Measurements from ENCODE around the gene TMEM108. TPM values are rescaled to one million over a fixed set of nuclear protein-coding genes. Genes with fewer than 3 reads are reported as not detected.

Gene TMEM108
- polyA plus RNA-seq, 1 of the 3 experiments (the other 2 are of a cell fraction): 8.6 TPM

DNA sequence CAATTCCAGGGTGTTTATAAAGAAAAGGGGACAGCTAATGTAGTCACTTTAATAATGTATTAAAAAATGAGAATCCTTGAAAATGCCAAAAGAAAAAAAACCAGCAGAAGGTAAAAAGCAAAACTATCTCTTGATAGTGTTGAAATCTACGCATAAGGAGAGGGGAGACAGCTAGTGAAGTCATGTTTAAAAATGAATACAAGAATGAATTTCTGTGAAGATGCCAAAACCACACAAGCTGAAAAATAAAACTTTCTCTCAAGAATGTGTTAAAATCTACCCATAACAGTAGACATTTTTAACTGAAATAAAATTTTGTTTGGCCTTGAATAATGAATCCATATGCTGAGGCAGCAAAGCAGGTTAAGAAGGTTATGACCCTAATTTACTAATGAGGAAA, 42.2 kb upstream of the TMEM108 start:
- Histone ChIP-seq H3K4me2 (no peak overlapping the region), H3K9me3 (no peaks in the 10 kb centered on the region), H2AFZ (ENCODE audit: low read depth) (no peak overlapping the region), H3F3A (replicated peaks; ENCODE audit: insufficient read depth) (no peaks in the 10 kb centered on the region), H3K9me2 (no peaks in the 10 kb centered on the region), H3K4me3 (ENCODE audit: low read depth in 2 of 2, low read length in 1 of 2) (no peak overlapping the region), H3K27ac (ENCODE audit: low read depth in 2 of 2, low read length in 1 of 2) (no peak overlapping the region), H4K20me1 (ENCODE audit: insufficient read depth) (no peaks in the 10 kb centered on the region), H3K9ac (no peak overlapping the region), H3K79me2 (ENCODE audit: insufficient read depth) (no peaks in the 10 kb centered on the region), H3K36me3 (replicated peaks in 1 of 2; ENCODE audit: control insufficient read depth in 1 of 2, insufficient read depth in 2 of 2, low read length in 1 of 2) (no peaks in the 10 kb centered on the region), H3K27me3 (ENCODE audit: insufficient read depth) (no peaks in the 10 kb centered on the region), H3K4me1 (ENCODE audit: control insufficient read depth in 1 of 2, insufficient read depth in 2 of 2, low read depth in 1 of 2, low read length in 1 of 2) (no peaks in the 10 kb centered on the region)
- 45% methylated on average over 1 of the region's 1 CpG for WGBS (ENCODE audit: low lambda C conversion rate)
- DNase-seq: no peak
- POLR2A ChIA-PET: no interaction called here
- TF ChIP-seq CHD2 (IDR thresholded peaks at IDR 0.05; ENCODE audit: low read length, partially characterized antibody) (no peak), POLR2AphosphoS5 (IDR thresholded peaks at IDR 0.05; ENCODE audit: low read depth, low read length) (no peak), RFX5 (IDR thresholded peaks at IDR 0.05; ENCODE audit: low read length) (no peak), EZH2phosphoT487 (IDR thresholded peaks at IDR 0.05; ENCODE audit: borderline replicate concordance, low read depth) (no peak), RXRA (IDR thresholded peaks at IDR 0.05; ENCODE audit: borderline replicate concordance, low read depth) (no peak), ELF1 (IDR thresholded peaks at IDR 0.05) (no peak), GABPA (IDR thresholded peaks at IDR 0.05; ENCODE audit: low read depth) (no peak), SMC3 (IDR thresholded peaks at IDR 0.05; ENCODE audit: low read depth, low read length) (no peak), NRF1 (IDR thresholded peaks at IDR 0.05; ENCODE audit: low read depth, low read length) (no peak), YY1 (IDR thresholded peaks at IDR 0.05; ENCODE audit: low read depth) (no peak), MXI1 (IDR thresholded peaks at IDR 0.05; ENCODE audit: low read depth, low read length) (no peak), JUND (IDR thresholded peaks at IDR 0.05) (no peak)
- CTCF ChIA-PET: no interaction called here

DNA sequence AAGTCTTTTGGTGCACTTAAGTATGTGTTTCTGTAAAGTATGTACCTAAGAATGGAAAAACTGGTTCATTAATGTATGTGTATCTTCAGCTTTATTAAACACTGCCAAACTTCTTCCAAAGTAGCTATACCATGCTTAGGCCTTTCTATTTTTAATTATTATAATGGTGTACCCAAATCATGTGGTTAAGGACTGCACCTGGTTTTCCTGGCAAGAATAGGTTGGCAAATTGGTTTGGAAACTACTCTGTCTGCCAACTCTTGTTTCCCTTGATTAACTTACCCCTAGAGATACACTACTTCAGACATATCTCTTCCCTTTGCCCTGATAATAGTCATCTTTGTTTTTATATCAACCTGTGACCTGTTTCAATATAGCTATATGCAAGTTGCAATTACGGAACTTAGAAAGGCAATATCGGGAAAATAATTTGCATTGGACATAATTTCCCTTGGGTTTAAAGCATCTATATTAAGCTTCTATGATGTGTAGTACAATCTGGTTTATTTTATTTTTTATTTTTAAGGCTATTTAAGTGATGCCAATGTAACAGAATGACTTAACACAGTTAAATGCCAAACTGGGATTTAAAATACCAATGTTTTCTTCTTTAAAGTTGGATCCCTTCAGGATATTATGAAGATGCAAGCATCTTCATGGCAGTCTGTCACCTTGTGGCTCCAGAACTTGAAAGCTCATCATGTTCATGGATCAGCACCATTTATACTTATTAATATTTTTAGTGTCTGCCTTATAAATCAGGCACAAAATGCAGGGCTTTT, 40.6 kb upstream of the TMEM108 start:
- no peaks in the 10 kb centered on the region for H3K9me2 ChIP-seq
- H3K4me2 ChIP-seq: no peak overlapping the region
- H3K4me3 ChIP-seq (ENCODE audit: low read depth in 2 of 2, low read length in 1 of 2): no peak overlapping the region
- no peaks in the 10 kb centered on the region for H3K9me3 ChIP-seq
- H3K27ac ChIP-seq (ENCODE audit: low read depth in 2 of 2, low read length in 1 of 2): no peak overlapping the region
- POLR2A ChIA-PET: no interaction called here
- H3K36me3 ChIP-seq (replicated peaks in 1 of 2; ENCODE audit: control insufficient read depth in 1 of 2, insufficient read depth in 2 of 2, low read length in 1 of 2): no peaks in the 10 kb centered on the region
- CTCF ChIA-PET: interaction anchor here (1.0 kb wide), 1 partner anchor 266 kb away, joined by 3 read pairs; no protein-coding TSS in a partner anchor
- no peaks in the 10 kb centered on the region for H3K4me1 ChIP-seq (ENCODE audit: control insufficient read depth in 1 of 2, insufficient read depth in 2 of 2, low read depth in 1 of 2, low read length in 1 of 2)
- WGBS (ENCODE audit: low lambda C conversion rate): 78% methylated on average over 2 of the region's 2 CpGs
- no peaks in the 10 kb centered on the region for H3K79me2 ChIP-seq (ENCODE audit: insufficient read depth)
- H3K9ac ChIP-seq: no peak overlapping the region
- no peak overlapping the region for H2AFZ ChIP-seq (ENCODE audit: low read depth)
- H4K20me1 ChIP-seq (ENCODE audit: insufficient read depth): no peaks in the 10 kb centered on the region
- no peak for DNase-seq
- H3K27me3 ChIP-seq (ENCODE audit: insufficient read depth): no peaks in the 10 kb centered on the region
- no peaks in the 10 kb centered on the region for H3F3A ChIP-seq (replicated peaks; ENCODE audit: insufficient read depth)
- TF ChIP-seq FOXM1 (IDR thresholded peaks at IDR 0.05; ENCODE audit: low read depth) (no peak), YY1 (IDR thresholded peaks at IDR 0.05; ENCODE audit: low read depth) (no peak), MXI1 (IDR thresholded peaks at IDR 0.05; ENCODE audit: low read depth, low read length) (no peak), FOXJ3 (CRISPR knock-in tag; IDR thresholded peaks at IDR 0.05) (no peak), SIN3A (IDR thresholded peaks at IDR 0.05; ENCODE audit: borderline replicate concordance, low read depth, low read length) (no peak), TEAD4 (IDR thresholded peaks at IDR 0.05; ENCODE audit: borderline replicate concordance, insufficient read depth) (no peak), TCF12 (IDR thresholded peaks at IDR 0.05) (no peak), SMC3 (IDR thresholded peaks at IDR 0.05; ENCODE audit: low read depth, low read length) (no peak), EP300 (IDR thresholded peaks at IDR 0.05; ENCODE audit: borderline replicate concordance in 1 of 2, low read depth in 1 of 2, low read length in 1 of 2) (no peak), JUND (IDR thresholded peaks at IDR 0.05) (no peak), ELF1 (IDR thresholded peaks at IDR 0.05) (no peak), RXRA (IDR thresholded peaks at IDR 0.05; ENCODE audit: borderline replicate concordance, low read depth) (no peak), NRF1 (IDR thresholded peaks at IDR 0.05; ENCODE audit: low read depth, low read length) (no peak), TAF1 (IDR thresholded peaks at IDR 0.05; ENCODE audit: borderline replicate concordance, low read depth, low read length) (no peak)
- TF ChIP-seq, protein P1, sequence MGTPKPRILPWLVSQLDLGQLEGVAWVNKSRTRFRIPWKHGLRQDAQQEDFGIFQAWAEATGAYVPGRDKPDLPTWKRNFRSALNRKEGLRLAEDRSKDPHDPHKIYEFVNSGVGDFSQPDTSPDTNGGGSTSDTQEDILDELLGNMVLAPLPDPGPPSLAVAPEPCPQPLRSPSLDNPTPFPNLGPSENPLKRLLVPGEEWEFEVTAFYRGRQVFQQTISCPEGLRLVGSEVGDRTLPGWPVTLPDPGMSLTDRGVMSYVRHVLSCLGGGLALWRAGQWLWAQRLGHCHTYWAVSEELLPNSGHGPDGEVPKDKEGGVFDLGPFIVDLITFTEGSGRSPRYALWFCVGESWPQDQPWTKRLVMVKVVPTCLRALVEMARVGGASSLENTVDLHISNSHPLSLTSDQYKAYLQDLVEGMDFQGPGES (IDR thresholded peaks at IDR 0.05; ENCODE audit: low read depth, low read length): no peak
- TF ChIP-seq, protein P2, sequence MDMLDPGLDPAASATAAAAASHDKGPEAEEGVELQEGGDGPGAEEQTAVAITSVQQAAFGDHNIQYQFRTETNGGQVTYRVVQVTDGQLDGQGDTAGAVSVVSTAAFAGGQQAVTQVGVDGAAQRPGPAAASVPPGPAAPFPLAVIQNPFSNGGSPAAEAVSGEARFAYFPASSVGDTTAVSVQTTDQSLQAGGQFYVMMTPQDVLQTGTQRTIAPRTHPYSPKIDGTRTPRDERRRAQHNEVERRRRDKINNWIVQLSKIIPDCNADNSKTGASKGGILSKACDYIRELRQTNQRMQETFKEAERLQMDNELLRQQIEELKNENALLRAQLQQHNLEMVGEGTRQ (IDR thresholded peaks at IDR 0.05; ENCODE audit: borderline replicate concordance, low read depth, low read length): no peak
- TF ChIP-seq, protein P3, sequence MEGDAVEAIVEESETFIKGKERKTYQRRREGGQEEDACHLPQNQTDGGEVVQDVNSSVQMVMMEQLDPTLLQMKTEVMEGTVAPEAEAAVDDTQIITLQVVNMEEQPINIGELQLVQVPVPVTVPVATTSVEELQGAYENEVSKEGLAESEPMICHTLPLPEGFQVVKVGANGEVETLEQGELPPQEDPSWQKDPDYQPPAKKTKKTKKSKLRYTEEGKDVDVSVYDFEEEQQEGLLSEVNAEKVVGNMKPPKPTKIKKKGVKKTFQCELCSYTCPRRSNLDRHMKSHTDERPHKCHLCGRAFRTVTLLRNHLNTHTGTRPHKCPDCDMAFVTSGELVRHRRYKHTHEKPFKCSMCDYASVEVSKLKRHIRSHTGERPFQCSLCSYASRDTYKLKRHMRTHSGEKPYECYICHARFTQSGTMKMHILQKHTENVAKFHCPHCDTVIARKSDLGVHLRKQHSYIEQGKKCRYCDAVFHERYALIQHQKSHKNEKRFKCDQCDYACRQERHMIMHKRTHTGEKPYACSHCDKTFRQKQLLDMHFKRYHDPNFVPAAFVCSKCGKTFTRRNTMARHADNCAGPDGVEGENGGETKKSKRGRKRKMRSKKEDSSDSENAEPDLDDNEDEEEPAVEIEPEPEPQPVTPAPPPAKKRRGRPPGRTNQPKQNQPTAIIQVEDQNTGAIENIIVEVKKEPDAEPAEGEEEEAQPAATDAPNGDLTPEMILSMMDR (IDR thresholded peaks at IDR 0.05): no peak

All from SK-N-SH (cell line).